DMS153 treated with DMSO at 0.1 percent for 48 hours (cell line): ENCODE data around the gene VPS33B.

Source experiments
- DNase-seq: peaks from one replicate; lab custom pipeline; 2025; ENCODE audit not compliant: unreplicated experiment; lab: John Stamatoyannopoulos, UW

The VPS33B gene

DNA sequence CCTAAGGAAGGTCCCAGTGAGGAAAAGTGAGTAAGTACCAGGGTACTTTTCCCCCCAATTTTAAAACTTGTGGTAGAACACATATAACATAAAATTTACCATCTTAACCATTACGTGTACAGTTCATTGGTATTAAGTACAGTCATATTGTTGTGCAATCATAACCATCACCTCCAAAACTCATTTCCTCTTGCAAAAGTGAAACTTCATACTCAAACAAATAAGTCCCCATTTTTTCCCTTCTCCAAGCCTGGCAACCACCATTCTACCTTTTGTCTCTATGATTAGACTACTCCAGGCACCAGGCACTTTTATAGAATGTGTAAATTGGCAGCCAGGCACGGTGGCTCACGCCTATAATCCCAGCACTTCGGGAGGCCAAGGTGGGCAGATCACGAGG is 40.3 kb downstream of the VPS33B start:
- no peak for DNase-seq

DNA sequence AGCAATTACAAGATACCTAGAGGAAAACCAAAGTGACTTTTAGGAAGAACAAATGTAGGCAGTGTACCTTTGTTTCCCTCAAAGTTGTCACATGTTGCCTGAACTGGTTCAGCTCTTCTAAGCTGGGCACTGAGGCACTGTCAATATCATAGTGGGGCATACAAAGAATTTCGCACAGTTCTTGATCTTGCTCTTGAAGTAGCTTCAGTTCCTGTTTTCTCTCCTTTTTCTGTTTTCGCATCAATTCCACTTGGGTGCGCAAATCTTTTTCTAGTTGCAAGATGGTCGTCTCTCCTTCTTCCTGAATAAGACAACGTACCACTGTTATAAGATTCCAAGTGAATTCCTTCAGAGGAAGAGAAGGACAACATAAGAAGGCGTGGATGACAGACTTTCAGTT is 40.7 kb downstream of the VPS33B start:
- no peak for DNase-seq

DNA sequence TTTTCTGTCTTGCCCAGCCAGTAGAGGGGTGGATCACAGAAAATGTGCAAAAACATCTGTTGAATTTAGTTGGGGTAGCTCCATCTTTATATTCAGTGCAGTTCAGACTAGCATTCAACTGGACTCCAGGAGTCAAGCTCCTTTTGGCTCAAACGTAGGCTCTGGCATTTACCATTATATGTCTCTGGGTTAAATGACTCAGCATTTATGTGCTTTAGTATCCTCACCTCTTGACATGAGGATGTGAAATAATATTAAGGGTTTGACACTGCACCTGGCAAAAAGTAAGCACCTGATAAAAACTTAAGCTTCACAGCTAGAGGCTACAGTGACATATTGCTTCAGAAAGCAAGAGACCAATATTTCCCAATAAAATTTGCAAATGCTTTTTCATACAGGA is 42.8 kb downstream of the VPS33B start:
- no peak for DNase-seq

DNA sequence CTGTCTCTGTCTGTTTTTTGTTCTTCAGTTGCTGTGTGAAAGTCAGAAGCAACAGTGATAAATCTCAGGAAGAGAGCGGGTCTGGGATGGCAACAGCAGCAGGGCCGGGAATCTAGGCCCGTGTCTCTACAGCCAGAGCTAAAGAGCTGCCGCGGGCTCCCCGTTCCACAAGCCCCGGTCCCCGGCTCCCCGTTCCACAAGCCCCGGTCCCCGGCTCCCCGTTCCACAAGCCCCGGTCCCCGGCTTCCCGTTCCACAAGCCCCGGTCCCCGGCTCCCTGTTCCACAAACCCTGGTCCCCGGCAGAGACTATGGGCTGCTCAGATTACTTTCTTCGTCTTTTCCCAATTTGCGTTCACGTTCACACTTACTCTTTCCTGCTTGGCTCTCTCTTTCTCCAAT is 48.2 kb downstream of the VPS33B start:
- no peak for DNase-seq

DNA sequence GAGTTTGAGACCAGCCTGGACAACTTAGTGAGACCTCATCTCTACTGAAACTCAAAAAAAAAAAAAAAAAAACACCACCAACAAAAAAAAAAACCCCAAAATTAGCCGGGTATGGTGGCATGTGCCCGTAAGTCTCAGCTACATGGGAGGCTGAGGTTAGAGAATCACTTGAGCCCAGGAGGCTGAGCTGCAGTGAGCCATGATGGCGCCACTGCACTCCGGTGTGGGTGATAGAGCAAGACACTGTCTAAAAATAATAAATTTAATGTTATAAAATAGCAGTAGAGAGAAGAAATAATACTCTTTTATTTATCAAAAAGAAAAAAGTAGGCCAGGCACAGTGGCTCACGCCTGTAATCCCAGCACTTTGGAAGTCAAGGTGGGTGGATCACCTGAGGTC is 50.3 kb downstream of the VPS33B start:
- DNase-seq = no peak

DNA sequence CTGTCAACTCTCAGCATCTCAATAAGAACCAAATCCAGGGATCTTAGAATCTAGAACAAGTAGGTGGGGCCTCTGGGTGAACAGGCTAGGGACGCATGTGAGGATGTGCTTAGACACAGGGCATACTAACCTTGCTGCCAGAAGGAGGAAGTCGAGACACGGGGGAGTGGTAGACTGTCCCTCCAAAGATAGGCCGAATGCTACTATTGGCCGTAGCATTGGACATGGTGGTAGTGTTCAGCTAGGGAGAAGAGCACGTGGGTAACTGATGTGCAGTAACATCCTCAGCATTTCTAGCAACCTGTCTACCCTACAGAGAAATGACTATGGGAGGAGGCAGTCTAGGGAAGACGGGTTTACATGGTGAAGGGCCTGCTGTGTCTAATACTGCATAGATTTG is 52.1 kb downstream of the VPS33B start:
- DNase-seq = no peak

DNA sequence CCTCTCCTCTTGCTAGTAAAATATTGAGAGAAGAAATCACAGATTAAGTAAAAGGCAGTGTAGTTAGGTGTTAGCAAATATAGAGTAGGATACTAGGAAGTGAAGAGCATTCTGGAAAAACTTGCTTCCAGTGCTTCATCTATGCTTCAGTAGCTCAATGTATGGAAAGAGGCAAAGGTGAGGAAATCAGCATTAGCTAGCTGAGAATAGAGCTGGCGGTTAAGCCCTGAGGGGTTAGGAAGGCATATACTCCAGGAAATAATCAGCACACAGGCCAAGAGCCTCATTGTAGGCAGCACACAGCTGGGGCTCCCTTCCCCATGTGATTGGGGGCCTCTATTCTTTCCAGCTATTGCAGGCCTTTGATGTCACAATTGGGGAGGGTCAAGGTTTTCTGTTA is 54.0 kb downstream of the VPS33B start:
- DNase-seq = no peak

DNA sequence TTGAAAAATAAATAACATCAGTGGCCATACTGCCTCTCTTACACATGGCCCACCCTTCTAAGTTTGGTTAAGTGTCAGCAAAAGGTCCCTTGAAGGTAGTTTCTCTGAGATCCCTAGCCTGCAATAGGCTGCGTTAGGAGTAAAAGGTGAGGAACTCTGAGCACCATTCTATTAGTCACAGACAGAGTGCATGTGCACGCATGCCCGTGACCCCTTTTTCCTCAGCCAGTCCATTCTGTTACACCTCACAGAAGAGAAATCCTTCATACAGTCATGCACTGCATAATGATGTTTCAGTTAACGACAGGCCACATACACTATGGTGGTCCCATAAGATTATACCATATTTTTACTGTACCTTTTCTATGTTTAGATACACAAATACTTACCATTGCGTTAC is 55.2 kb downstream of the VPS33B start:
- no peak for DNase-seq

DNA sequence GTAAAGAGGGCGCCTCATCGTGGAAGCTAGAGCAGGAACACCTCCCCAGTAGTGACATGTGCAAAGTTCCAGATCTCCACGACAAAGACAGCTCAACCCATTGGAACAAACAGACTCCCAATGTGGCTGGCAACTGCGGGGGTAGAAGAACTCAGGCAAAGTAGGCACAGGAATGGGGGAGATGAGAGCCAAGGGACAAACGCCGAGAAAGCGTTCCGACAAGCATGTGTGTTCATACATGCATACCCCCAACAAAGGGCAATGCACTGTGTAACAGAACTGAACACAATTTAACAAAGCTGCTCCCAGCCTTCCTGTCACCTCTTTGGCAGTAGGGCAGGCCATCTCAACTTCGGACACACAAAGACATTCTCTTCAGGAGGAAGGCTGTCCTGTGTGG is 56.1 kb downstream of the VPS33B start:
- no peak for DNase-seq

DNA sequence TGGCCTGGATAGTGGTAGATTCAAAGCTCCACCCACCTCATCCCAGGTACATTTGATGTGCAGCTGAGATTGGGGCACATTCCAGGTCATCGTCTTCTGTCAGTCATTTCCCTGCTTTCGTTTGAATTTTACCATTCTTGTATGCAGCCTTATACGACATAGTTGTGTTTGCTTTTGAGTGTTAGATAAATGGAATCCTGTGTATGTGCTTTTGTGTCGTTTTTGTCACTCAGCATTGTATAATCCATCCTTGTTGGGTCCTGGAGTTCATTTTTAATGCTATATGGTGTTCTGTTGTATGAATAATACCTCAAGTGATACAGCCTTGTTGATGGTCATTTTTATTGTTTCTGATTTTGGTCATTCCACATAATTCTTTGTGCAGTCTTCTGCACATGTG is 60.4 kb downstream of the VPS33B start:
- DNase-seq = no peak

DNA sequence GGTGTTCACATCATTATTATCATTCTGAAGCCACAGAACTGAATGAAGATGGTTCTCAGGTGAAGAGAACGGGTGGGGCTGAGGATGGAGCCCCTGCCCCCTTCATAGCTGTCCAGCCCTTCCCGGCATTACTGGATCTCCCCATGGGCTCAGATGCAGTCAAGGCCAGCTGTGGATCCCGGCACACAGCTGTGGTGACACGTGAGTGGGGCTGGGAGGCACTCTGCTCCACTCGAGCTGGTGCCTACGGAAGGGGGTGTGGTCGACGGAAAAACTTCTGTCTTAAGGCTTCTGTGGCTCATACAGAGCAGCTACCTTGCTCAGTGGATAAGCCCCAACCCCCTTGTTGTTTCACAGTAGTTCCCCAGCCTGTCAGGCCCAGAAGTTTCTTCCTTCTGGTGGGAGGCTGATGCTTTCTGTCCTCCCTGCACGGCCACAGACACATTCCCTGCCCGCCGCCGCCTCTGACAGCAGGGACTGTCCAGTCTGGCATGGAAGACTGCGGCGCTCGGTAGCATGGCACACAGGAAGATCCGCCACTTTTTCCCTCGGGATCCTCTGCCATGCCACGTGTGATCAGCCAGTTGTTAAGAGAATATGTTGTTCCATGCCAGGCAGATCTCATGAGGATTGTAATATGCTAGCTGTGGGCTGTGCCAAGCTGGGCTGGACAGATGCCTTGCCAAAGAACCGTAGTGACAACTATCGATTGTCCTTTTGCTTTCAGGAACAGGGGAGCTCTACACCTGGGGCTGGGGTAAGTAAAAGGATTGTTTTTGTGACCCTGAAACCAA is 61.9 kb downstream of the VPS33B start:
- no peak for DNase-seq

DNA sequence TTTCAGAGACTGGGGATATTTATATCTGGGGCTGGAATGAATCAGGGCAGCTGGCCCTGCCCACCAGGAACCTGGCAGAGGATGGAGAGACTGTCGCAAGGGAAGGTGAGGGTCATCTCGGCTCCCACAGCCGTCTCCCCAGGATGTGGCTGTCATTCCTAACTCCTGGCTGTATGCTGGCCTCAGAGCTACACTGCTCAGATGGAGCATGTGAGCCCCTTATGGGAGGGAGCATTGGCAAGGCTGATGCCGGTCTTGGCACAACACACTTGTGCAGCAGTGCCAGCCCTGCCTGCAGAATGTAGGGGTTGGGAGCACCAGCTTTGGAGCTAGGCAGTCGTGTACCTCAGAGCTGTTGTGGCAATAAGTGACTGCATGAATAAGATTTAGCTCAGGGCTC is 62.5 kb downstream of the VPS33B start:
- no peak for DNase-seq

DNA sequence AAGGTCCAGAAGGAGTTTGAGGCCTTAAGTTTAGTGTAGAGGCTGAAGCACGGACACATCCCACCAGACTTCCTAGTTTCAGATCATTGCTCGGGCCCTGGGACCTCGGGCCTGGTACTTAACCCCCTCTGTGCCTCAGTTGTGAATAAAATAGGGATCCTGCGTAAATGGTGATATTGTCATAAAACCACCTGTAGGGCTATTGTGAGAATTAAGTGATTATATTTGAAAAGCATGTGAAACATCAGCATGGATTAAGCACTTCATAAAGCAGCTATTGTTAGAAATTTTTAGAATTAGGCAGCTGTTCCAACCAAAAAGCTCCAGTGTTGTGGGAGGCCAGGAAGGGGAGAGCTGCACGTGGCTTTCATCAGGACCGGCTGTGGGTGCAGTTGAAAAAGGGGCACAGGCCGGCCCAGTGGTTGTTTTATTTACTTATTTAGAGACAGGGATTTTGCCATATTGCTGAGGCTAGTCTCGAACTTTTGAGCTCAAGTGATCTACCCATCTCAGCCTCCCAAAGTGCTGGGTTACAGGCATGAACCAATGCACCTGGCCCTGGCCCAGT is 63.3 kb downstream of the VPS33B start:
- DNase-seq = no peak

DNA sequence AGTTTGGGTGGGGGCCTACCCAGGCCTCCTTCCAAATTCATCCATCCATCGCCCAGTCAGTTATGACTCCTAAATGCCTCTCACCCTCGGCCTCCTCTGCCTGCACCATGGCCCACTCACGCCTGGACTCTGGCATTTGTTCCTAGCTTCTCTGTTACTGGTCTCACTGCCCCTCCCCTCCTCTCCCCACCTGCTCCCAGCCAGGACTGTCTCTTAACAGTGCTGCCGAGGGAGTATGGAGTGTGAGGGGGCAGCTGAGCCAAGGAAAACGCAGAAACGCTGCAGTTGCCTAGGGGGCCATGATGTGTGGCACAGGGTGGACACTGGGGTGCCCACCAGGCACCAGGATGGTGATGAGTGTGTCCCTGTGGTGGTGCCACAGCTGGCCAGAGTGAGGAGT is 64.6 kb downstream of the VPS33B start:
- no peak for DNase-seq

DNA sequence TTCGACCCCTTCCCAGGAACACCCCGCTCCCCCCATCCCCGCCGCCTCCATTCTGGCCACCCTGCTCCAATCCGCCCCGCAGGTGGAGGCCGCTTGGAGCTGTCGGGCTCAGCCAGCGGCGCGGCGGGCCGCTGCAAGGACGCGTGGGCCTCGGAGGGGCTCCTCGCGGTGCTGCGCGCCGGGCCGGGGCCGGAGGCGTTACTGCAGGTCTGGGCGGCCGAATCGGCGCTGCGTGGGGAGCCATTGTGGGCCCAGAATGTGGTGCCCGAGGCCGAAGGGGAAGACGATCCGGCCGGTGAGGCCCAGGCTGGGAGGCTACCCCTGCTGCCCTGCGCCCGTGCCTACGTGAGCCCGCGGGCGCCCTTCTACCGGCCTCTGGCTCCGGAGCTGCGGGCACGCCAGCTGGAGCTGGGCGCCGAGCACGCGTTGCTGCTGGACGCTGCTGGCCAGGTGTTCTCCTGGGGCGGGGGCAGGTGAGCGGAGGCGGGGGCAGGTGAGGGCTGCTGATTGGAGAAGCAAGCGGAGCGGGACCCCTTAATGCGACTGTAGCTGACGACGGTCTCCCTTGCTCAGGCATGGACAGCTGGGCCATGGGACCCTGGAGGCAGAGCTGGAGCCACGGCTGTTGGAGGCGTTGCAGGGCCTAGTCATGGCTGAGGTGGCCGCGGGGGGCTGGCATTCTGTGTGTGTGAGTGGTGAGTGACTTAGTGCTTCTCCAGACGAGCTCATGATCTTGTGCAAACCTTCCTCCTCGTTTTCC is 65.2 kb downstream of the VPS33B start:
- DNase-seq = no peak

DNA sequence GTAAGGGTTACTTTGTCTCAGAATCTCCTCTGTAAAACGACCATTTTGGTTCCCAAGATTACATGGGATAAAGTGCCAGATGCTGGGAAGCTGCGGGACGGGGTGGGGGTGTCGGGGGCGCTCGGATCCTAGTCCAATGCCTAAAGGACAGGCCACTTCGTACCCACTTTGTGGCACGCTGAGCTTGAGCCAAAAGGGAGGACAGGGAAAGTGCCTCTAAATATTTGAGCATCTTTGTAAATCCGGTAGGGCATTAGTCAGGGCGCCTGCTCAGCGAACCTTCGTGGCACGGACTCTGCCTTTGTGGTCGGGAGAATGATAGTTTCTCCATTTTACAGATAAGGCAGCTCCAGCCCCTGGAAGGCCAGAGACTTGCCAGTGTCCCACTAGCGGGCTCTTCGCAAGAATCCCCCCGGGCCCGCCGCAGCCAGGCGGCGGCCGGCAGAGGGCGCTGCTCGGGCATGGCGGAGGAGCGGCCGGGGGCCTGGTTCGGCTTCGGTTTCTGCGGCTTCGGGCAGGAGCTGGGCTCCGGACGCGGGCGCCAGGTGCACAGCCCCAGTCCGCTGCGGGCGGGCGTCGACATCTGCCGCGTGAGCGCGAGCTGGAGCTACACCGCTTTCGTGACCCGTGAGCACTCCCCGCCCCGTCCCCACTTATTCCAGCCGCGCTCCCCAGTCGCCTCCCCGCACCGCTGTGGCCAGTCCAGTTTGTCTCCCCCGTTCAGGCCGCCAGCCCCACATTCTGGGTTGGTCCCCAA is 65.9 kb downstream of the VPS33B start:
- DNase-seq = no peak

DNA sequence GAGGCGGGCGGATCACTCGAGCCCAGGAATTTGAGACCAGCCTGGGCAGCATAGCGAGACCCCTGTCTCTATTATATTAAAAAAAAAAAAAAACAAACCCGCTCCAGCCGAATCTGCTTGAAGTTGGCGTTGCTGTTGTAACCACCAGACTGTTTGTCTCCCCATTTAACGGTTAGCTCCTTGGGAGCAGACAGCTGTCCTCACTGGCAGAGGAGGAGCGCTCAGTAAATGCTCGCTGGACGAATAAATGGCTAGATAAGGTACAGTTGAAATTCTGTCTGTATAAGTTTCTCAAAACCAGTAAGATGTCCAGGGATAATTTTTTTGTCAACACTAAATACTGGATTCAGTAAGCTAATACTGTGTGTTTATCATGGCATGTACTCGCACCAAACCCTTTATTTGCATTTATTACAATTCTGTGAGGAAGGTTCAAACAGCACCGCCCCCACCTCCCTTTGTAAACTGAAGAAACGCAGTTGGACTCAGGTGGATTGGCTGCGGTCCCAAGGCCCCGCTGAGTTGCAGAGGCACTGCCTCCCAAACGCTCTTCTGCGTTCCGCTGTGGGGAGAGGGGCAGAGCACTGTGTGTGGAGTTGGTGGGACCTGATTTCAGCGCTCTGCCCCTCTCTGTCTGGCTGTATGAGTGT is 66.6 kb downstream of the VPS33B start:
- no peak for DNase-seq

DNA sequence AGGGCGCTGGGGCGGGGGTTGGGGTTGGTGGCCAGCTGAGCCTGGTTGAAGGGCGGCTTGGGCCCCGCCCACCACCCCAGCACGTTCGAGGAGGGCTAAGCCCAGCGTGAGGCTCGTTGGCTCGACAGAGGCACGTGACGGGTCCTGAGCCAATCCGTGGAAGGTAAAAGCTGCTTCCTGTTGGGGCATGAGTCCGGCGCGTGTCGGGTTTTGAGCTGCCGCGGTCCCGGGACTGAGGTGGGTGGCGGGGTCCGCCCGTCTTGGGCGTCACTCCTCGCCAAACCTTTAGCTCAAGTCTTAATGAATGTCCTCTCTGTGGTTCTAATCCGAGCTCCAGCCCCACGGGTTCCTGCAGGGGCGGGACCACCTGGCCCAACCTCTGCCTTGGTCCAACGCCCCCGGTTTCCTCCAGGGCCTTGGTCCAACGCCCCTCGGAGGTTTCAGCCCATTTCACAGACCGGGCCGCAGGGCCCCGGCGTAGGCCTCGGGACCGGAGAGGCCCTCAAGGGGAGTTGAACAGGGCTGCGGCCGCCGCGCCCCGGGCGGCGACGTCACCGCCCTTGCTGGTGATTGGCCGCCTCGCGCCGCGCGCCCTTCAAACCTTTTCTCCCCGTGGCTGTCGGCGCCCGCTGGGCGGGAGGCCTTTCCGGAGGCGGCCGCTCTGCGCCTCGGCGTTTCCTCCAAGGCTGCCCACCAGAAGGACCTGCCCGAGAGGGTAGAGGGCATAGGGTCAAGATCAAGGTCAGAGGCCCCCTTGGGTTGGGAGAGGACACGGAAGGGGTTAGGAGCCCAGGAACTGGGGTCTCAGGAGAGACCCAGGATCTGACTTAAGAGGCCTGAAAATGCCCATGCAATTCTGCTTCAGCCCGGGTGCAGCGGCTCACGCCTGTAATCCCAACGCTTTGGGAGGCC is 67.4 kb downstream of the VPS33B start, which contains the start of gene RCCD1:
RCCD1 (plus strand) TSS at position 173 of the 912 bp plus-strand sequence. CDS start 1,851 bp downstream, outside the sequence.
- peak; percentile 25 for DNase-seq

DNA sequence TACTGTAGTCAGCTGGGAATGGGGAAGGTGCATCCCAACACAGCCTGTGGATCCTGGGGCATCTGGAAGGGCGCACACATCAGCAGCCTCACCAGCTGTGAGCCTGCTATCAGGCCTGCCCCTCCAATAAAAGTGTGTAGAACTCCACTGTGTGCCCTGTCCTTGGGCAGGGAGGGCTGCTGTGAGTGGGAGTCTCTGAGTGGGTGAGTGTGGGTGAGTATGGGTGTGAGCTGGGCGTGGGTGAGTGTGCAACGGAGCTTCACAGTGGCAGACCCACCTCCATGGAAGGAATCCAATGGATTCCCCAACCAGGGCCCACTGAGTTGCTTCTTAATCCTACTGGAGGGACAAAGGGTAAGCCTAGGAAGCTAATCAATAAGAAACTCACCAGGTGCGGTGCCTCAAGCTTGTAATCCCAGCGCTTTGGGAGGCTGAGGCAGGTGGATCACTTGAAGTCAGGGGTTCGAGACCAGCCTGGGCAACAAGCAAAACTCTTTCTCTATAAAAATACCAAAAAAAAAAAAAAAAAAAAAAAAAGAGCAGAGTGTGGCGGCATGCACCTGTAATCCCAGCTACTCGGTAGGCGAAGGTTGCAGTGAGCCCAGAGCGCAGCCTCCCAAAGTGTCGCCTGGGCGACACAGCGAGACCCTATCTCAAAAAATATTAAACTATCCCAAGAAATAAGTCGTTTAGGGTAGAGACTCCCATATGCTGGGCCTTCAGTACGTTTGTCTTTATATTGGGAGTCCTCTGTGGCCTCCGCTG is 68.3 kb downstream of the VPS33B start:
- no peak for DNase-seq
